ENCODE measurements around the gene ERC1.
"Not testable (repeated sequence)": the region's sequence is repeated elsewhere in the genome, so short reads cannot be mapped to it uniquely, and the experiment has no call there.

ERC1 gene

DNA sequence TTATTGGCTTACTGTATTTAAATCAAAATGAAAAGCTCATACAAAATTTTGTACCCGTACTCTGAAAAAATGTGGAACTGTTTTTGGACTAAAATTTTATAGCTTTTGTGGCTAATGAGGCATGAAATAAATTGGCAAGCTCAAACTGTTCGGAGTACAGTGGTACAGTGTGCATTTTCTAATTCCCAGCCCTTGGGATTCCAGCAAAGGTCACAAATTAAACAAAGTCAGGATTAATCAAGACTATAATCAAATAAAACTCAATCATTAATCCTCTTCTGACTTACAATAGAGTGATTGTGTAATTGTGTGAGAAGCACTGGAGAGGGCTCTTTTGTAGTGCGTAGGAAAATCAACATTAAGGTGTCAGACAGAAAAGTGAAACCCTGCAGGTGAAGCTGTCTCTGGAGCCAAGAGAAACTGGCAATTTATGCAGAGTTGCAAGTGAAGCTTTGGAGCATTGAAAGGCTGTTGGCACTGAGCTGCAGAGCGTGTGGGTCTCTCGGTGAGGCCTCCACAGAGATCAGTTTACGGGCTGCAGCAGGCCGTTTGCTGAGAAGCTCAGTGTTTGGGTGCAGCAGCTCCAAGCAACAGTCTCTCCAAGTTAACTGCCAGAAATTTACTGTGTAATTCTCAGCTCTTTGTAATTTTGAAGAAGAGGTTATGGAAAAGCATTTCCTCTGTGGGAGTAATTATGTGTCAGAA, 327.5 kb downstream of the ERC1 start:
- DNase-seq: peak in 26 of 51 donors; percentile 5 to 59 (median 23)

DNA sequence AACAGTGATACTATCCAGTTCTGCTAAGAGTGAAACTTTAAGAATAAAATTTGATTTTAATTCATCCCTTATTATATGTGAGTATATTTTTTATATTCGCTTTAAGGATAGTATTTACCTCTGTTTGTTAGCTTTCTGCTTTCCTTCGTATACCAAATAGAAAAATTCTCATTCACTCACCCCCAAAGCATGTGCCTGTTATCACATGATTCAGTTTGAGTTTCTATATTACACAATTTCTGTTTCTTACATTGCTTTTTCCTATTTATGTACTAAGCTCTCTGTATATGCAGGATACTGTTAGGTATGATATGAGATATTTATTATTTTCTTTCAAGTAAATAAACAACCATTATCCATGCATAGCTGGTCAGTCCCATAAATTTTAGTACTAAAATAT, 328.2 kb downstream of the ERC1 start:
- DNase-seq: no peak

DNA sequence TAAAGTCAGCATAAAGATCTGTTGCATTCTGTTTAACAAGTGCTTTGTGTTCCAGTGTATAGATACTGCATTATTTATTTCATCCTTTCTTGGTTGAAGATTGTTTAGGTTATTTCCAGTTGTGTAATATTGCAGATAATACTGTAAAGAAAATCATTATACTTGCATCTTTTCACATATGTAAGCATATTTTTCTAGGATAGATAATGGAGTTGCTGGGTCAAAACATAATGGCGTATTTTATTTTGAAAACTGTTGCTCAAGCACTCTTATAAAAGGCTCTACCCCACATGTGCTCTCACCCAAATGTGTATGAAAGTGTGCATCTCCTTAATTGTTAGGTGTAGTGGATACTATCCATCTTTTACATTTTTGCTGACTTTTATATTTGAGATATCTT, 329.0 kb downstream of the ERC1 start:
- DNase-seq: no peak

DNA sequence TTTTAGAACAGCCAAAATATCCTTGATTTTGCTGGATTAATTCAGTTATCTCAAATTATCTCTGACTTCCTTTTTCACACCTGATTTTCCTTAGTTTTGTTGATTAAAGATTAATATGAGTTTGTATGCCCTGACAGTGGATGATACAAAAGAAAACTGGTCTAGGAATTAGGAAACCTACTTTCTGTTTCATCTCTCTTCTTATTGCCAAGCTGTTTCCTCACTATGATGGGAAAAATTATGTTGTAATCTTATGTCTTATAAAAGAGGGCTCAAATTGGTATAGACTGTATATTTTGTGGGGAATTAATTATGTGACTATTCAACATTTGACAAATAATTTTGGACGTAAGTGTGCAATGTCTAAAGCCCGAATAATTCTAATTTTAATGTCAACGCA, 331.8 kb downstream of the ERC1 start:
- no peak for DNase-seq

DNA sequence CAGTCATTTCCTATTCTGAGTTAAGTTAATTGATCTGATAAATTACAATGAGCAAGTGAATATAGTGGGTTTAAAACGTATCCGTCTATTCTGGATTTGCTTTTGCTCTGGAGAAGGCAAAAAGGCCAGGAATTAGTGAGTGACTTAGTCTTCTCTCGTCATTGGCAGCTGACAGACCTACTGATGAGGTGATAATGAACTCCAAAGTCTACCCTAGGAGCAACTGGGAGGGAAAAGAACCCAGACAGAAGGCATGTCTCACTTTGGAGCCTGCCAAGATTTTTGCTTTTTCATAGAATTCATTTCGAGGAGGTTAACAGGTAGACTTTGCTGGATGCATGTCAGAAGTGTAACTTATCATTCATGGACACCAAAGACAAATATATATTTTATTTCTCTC, 333.1 kb downstream of the ERC1 start:
- DNase-seq: no peak

DNA sequence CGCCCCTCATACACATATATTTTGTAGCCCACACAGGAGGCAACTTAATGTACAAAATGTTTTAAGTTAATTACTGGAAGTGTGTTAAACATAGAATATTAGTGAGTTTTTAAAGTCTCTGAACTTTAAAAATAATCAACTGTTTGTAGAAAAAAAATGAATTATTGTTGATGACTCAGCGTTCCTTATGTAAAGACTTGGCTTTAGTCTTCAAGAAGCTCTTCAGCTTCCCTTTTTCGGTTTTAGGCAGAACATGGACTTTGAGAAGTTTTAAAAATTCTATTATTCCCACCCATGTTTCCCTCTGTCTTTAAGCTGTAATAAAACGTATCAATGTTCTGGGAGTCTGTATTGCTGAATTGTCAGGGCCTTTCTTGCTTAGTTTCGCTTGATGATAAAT, 333.9 kb downstream of the ERC1 start:
- no peak for DNase-seq

DNA sequence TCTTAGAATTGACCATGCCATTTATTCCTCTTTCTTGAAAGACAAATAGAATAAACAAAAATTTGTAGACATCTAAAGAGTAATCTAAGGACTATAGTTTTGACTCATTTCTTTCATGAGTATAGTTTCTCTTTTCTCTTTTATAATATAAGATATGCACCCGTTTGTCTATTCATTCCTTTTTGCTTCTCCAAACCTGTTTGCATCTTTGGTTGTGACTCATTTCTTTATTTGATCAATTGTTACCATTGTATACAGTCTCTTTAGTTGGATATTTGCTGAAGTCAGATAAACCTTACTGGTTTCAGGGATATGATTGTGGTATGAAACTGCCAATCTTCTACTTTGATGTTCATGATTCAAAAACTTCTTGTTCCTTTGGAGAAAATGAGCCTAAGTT, 334.6 kb downstream of the ERC1 start:
- DNase-seq: no peak

DNA sequence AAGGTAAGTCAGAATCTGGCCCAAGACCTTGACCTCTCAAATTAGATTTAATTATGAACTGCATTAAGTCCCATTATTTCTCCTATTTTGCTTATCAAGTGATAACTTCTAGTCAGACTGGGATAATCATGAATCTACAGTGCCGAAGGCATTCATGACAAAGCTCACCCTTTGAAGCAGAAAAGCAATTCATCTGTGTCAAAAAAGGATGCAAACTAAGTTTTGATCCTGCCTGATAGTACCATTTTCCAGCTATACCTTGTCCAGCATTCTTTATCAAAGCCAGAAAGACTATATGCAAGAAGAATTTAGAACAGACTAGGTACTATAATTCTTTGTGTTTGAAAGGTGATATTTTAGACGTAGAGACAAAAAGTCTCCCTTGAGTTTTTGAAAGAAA, 335.2 kb downstream of the ERC1 start:
- DNase-seq: no peak

DNA sequence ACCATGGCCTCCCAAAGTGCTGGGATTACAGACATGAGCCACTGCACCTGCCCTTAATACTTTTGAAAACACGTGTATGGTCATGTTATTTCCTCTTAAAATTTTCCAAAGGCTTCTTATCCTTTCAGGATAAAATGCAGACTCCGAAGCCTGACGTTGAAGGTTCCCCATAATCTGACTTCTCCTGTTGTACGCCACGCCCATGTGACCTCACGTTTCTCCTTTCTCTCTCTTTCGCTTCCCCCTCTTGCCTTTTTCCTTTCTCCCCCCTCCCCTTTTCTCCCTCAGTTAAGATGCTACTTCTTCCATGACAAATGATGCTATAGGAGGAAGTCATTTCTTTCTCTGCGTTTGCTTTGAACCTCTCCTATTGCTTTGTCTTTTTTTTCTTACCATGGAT, 337.4 kb downstream of the ERC1 start:
- DNase-seq: peak in 3 of 51 donors; percentile 5 to 11 (median 11)

DNA sequence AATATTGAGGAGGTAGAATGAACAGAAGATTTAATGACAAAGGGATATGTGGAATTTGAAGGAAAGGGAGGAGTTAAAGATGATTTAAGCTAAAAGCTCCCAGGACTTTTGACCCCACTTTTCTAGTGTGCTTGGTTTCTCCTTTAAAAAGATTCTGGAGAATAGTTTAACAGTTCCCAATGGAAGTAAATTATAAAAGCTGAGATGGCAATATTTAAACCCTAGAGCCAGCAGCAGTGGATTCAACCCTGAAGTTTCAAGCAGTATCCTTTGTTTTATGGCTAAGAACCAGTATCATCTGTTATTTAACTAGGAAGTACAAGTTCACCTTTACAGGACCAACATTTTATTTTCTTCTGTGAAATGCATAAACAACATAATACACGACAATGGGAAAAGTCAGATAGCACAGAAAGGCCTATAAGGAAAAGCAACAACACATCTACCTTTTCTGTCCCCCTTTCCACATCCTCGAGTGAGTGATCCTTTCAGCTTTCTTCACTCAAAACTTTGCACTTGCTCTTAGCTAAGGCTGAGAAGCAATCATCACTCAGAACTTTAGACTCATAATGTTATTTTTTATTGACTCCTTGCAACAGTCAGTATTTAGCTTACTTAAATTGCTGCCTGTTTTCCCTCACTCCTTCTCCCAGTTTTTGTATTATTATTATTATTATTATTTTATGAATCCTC, 338.9 kb downstream of the ERC1 start:
- DNase-seq: no peak

DNA sequence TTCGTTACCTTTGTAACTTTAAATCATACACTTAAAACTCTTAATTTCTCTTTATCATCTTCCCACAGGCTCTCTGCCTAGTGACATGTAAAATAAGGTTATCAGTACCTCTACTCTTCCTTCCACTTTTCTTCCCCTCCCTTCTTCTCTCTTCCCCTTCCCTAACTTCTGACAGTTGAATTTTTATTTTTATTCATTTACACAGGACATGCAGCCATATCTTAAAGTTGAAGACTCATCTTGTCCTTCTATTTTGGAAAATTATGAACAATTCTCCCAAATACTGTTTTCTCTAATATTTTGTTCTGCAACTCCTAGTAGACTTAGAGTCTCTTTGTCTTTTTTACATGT, 339.4 kb downstream of the ERC1 start:
- no peak for DNase-seq

DNA sequence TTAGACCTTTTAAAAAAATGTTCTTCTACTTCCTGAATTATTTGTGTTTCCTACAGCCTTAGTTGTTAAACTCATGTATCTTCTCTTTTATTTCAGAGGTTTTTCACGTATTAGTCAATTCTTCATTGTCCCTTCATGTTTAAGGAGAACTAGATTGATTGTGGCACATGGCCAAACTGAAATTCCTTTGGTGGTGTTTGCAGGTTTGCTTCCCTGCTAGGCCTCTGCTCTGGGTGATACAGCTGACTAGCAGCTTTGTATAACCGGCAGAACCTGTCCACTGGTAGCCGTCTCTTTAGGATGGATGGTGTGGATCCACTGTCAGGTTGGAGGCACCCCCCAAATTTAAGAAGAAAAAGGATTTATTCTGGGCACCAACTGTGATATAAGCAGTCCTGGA, 341.3 kb downstream of the ERC1 start:
- DNase-seq: no peak

DNA sequence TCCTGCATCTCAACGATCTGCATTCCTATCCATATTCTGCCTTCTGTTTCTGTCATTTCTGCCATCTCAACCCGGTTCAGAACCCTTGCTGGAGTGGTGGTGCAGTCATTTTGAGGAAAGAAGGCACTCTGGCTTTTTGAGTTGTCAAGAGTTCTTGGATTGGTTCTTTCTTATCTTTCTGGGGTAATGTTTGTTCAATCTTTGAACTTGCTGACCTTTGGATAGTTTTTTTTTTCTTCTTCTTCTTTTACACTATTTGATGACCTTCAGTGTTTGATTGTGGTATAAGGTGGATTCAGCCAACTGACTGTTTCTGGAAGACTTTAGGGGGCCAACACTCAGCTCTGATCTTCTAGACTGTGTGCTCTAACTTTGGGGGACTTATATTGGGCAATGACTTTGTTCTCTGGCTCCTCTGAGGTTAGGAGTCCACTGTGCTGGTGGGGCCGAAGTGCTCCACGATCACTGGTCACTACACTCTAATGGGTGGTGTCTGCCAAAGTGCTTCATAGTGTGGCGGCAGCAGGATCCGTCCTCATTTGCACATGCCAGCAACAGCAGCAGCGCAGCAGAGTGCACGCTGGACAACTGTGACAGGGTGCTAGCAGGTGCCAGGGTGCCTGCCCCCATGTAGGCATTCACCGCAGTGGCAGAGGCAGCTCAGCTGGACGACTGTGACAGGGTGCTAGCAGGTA, 347.6 kb downstream of the ERC1 start:
- no peak for DNase-seq

DNA sequence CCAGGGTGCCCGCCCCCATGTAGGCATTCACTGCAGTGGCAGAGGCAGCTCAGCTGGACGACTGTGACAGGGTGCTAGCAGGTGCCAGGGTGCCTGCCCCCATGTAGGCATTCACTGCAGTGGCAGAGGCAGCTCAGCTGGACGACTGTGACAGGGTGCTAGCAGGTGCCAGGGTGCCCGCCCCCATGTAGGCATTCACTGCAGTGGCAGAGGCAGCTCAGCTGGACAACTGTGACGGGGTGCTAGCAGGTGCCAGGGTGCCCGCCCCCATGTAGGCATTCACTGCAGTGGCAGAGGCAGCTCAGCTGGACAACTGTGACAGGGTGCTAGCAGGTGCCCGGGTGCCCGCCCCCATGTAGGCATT, 348.1 kb downstream of the ERC1 start:
- DNase-seq: not testable (repeated sequence)

DNA sequence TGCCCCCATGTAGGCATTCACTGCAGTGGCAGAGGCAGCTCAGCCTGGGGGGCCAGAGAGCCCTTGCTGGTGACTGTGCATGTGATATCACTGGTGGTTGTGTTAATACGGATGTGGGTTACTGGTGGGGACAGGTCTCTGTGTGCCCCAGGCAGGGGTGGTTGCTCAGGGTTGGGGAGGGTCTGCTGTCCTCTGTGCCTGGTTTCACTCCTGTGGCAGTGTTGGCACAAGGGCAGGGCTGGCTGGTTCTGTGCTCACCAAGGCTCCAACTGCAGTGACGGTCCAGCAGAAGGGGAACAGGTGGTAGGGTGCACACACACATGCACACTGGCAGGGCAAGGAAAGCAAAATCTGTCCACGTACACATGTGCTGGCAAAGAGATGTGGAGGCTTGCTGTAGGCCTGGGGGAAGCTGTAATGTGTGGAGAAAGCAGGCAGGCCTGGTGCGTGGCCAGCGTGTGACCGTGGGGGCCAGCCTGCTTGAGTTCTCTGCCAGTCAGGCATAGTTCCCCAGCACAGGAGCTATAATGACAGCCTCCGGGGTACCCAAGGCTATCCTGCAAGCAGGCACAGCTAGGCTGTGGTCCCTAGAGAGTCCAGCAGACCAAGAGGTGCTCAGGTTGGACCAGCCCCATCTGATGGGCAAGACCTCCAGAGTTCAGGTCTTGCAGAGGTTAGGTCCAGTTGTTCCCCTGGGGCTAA, 348.7 kb downstream of the ERC1 start:
- no peak for DNase-seq

DNA sequence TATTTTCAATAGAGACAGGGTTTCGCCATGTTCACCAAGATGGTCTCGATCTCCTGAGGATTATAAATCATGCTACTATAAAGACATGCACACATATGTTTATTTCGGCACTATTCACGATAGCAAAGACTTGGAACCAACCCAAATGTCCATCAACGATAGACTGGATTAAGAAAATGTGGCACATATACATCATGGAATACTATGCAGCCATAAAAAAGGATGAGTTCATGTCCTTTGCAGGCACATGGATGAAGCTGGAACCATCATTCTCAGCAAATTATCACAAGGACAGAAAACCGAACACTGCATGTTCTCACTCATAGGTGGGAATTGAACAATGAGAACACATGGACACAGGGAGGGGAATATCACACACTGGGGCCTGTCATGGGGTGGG, 350.2 kb downstream of the ERC1 start:
- DNase-seq: not testable (repeated sequence)

DNA sequence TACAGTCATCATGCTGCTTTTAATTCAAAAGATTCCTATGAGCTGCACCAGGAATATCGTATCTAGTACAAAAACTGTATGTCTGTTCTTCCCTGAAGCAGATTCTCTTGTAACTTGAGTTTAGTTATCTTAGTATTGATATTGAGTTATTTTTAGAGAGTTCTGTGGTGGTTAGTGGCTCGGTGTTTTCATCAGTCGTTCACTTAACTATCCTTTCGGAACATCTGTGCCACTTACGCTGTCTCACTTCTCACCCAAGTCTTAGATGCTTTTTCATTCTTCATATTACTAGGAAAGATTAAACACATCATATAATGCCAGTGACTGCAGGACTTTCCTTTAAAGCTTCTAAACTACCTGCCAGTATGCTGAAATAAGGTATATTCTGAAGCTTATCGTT, 352.4 kb downstream of the ERC1 start:
- no peak for DNase-seq

DNA sequence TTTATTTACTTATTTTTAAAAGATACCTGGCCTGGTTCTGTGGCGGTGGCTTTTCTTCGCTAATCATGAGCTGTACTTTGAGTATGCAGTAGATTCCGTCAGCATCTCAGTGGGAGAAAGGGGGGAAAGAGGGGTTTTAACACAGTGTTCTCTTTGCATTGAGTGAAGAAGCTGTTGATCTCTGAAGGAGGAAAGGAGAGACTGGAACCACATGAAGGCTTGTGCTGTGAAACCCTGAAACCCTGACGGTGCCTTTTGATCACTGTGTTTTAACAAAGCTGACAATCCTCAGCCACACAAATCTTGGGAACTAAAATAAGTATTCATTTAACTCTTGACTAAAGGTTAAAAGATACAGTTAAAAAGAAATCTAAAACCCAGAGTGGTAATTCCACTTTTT, 353.2 kb downstream of the ERC1 start:
- no peak for DNase-seq

DNA sequence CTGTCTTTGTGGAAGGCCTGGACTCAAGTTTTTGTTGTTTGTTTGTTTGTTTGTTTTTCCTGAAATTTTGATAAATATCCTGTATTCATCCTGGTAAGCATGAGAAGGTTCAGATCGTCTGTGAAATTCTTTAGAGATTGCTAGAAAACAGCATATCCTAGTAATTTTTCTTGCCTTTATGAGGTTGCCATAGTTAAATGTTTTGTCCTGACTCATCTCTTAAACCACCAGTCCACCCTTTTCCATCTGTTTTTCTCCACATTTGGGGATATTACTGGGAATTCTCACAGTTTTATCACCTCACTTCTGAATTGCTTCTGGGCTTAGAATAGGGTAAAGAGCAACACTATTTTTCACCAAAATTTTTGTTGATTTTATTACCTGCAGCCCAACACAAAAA, 355.1 kb downstream of the ERC1 start:
- no peak for DNase-seq

DNA sequence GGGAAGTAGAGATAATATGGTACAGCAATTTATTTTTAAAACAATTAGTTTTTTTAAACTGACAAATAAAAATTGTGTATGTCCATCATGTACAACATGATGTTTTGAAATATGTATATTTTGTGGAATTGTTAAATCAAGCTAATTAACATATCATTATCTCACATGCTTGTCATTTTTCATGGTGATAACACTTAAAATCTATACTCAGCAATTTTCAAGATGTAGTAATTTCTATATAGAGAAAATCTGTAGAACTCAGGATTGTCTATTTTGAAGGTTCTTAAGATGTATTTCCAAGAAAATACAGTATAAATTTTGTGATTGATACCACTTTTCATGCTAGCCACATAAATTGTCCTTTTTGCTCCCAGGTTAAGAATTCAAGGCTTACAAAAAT, 356.3 kb downstream of the ERC1 start:
- no peak for DNase-seq

DNA sequence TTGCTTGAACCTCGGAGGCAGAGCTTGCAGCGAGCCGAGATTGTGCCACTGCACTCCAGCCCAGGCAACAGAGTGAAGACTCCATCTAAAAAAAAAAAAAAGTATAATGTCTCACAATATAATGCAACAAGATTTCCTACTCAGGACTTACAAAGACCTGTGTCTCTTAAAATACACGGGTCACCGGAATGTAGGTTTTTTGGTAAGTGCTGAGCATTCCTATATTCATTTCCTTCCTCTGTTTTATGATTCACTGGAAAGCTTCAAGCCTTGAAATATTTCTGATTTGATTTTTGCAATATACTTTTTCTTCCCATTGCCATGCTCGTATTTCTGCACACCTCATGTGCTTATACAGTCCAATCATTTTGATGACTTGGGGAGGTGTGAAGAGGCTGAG, 357.6 kb downstream of the ERC1 start:
- no peak for DNase-seq

All from hypothalamus (tissue), 51 donors.